ENCODE results near the gene CHDH.

DNA sequence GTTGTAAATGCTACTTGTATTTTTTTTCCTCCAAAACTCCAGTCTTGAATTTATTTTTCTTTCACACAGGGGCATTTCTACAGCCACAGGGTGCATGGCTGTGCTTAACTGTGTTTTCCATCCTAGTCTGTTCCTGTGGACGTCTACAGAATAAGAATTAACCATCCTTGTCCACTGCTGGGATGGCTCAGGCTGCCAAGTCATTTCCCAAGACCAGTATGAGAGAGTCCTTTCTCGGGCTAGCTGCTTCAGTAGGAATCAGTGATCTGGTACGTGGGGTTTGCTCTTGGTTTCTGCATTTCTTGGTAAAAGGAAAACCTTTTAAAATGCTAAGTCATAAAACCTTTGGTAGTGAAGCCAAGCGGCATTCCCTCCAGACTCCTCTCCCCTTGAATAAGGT lies 29.8 kb downstream of the CHDH start:
- no peak for TF ChIP-seq EZH2phosphoT487 (IDR thresholded peaks at IDR 0.05; ENCODE audit: low read depth, severe bottlenecking, unreplicated experiment)
- TF ChIP-seq, protein P1, sequence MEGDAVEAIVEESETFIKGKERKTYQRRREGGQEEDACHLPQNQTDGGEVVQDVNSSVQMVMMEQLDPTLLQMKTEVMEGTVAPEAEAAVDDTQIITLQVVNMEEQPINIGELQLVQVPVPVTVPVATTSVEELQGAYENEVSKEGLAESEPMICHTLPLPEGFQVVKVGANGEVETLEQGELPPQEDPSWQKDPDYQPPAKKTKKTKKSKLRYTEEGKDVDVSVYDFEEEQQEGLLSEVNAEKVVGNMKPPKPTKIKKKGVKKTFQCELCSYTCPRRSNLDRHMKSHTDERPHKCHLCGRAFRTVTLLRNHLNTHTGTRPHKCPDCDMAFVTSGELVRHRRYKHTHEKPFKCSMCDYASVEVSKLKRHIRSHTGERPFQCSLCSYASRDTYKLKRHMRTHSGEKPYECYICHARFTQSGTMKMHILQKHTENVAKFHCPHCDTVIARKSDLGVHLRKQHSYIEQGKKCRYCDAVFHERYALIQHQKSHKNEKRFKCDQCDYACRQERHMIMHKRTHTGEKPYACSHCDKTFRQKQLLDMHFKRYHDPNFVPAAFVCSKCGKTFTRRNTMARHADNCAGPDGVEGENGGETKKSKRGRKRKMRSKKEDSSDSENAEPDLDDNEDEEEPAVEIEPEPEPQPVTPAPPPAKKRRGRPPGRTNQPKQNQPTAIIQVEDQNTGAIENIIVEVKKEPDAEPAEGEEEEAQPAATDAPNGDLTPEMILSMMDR (IDR thresholded peaks at IDR 0.05; ENCODE audit: poor library complexity), result no peak
- TF ChIP-seq EZH2 (IDR thresholded peaks at IDR 0.05; ENCODE audit: borderline replicate concordance), result no peak

All from hepatocyte (in vitro differentiated cells).